8988T (cell line): Measurements from ENCODE around the gene C2CD4B.

Source experiments
- DNase-seq: peaks from one replicate; pipeline ENCODE4 v3.0.0; 2011

The C2CD4B gene

GRCh38 chr15:62147551-62147950 is 17.5 kb downstream of the C2CD4B start:
- no peak for DNase-seq

- no peak for DNase-seq
Observed at GRCh38 chr15:62147149-62147548, 17.9 kb downstream of the C2CD4B start.

- DNase-seq = no peak
Observed at GRCh38 chr15:62145015-62145735, 19.9 kb downstream of the C2CD4B start.

GRCh38 chr15:62142736-62143135 is 22.3 kb downstream of the C2CD4B start:
- no peak for DNase-seq

DNA sequence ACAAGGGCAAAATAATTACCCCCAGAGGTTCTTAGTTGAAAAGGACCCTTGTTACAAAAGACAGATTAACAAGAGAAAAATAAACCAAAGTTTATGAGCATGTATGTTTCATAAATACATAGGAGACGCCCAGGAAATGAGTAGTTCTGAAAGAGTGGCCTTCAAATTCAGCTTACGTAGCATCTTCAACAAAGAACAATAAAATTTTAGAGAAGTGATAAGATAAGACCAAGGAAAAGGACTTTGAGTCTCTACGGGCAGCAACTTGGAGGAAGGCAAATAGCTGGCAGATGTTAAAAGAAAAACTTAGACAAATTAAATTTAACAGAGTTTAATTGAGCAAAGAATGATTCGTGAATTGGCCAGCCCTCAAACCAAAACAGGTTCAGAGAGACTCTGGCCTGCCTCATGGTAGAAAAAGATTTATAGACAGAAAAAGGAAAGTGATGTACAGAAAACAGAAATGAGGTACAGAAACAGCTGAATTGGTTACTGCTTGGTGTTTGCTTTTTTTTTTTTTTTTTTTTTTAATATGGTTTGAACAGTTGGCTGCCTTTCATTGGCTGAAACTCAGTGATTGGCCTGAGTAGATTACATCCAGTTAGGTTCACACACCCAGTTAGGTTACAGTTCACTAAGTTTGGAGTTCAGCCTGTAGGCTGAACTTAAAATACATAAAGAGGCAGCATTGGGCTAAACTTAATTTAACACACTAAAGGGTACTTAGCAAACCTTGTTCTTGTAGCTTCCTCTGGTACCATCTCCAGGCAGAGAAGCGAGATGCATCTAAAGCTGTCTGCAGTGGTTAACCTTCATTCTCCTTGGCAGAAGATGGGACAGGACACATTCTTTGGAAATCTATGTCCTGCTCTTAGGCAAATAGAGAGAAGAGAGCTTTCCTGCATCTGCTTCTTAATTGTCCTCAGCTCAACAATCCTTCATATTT is 23.2 kb downstream of the C2CD4B start:
- no peak for DNase-seq

GRCh38 chr15:62141200-62141599 is 23.9 kb downstream of the C2CD4B start:
- no peak for DNase-seq

DNA sequence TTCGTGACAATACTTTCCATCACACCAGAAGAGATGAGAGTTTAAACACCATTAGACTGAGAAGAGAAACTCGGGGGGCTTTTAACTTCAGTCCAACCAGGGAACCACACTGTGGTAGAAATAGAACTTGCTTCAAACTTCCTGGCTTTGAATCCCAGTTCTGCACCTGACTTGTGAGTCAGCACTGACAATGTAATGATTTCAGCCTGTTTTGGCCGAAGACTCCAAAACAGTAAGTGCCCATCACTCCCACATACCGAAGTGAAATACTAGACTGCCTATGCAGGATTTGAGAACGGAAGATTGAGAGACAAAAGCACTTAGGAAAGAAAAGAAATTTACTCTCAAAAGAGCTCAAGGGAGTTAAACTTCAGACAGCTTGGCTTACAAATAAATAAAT is 27.0 kb downstream of the C2CD4B start:
- no peak for DNase-seq

GRCh38 chr15:62136911-62137865 is 27.9 kb downstream of the C2CD4B start:
- no peak for DNase-seq

DNA sequence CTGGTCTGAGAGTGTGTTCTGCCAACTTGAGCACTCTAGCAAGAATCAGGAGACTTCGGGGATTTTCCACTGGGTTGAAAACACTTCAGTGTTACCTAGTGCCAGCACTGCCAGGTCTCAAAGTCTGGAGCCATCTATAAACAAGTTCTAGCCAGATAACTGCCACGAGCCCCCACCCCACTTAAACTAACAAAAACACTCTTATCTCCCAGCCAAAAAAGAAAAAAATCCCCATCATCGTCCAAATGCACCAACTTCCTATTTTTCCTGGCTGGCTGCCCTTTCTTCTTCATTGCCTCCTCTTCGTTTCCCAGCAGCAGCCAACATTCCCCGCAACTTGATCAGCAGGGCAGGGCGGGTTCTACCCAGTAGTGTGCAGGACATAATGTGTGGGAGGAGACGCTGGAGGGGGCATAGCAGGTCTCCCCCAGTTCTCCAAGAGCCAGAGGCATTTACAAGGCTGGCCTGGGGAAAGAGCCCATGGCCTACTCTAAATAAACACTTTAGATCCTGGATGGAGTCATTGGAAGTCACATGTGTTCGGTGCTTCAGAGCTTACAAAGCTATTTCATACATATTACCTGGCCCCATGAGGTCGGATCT is 29.5 kb downstream of the C2CD4B start:
- no peak for DNase-seq

GRCh38 chr15:62133141-62133540 is 31.9 kb downstream of the C2CD4B start:
- DNase-seq = no peak

- DNase-seq = no peak
Observed at GRCh38 chr15:62128916-62129315, 36.2 kb downstream of the C2CD4B start.

- DNase-seq = no peak
Observed at GRCh38 chr15:62126364-62126763, 38.7 kb downstream of the C2CD4B start.

GRCh38 chr15:62125773-62126172 is 39.3 kb downstream of the C2CD4B start:
- DNase-seq = no peak

DNA sequence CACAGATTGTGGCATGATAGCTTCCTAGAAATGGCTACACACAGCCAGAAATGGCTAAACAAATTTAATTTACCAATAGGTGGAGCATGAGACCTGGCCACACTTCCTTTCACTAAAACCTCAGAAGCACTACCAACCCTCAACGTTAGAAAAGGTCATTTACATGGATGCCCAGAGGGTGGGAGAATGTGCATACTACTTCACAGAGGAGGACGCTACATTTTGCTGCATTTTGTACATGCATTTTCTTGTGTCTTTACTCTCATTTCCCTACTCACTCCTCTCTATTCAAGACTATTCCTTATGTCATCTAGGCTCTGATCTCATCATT is 40.1 kb downstream of the C2CD4B start:
- no peak for DNase-seq

- no peak for DNase-seq
Observed at GRCh38 chr15:62124176-62124972, 40.7 kb downstream of the C2CD4B start.

GRCh38 chr15:62122249-62122648 is 42.8 kb downstream of the C2CD4B start:
- DNase-seq = no peak

DNA sequence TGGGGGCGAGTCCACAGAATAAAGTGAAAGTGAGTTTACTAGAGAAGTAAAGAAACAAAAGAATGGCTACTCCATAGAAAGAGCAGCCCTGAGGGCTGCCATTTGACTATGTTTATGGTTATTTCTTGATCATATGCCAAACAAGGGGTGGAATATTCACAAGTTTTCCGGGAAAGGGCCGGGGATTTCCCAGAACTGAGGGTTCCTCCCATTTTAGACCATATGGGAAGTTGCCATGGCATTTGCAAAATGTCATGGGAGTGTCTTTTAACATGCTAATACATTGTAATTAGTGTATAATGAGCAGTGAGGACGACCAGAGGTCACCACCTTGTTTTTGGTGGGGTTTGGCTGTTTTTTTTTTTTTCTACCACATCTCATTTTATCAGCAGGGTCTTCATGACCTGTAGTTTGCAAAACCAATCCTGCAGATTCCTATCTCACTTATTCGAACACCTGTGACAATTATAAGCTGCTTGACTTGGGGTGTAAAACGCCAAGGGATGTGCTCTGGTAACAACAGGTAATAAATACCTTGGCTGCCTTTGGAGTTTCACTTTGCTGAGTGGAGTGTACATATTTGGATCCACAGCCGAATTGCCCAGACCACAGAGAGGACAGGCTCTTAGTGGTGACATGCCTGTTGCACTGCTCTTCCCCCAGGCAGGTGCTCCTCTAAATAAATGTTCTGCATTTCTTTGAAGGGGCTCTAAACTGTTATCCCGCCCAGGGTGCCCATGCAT is 43.6 kb downstream of the C2CD4B start:
- no peak for DNase-seq

GRCh38 chr15:62120776-62121175 is 44.3 kb downstream of the C2CD4B start:
- no peak for DNase-seq

- DNase-seq = no peak
Observed at GRCh38 chr15:62119874-62120273, 45.2 kb downstream of the C2CD4B start.

DNA sequence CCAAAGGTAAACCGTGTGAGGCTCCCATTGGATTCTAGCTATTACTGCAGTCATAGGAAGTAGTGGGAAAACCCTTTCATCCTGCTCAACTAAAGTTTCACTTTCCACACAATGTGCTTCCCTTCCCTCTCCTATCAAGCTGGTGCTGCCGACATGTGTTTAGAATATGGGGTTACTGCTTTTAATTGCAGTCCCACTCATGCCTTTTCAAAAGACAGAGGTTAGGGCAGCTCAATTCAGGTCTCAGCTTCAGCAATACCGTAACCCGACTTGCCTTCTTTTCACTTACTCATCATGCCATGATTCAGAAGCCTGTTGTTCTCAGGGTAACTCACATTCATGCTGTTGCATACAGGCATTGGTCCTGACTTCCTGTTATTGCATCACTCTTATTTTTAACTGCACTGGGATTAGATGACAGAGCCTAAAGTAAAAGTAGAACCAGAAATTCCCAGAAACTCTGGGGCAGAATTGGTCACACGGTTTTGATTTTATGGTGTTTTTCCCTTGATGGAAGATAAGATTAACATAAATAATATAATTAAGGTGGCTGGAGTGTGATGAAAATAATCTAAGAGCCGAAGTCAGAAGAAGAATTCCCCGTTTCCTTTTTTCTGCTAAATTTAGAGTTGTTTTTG is 45.7 kb downstream of the C2CD4B start:
- no peak for DNase-seq
